HG03097 (cell line): ENCODE data around the gene DLK1.

Source experiments
- ATAC-seq: cut with Tn5 transposase; IDR thresholded peaks from one replicate; pipeline ENCODE4 v1.9.1; 2021; ENCODE audit not compliant: unreplicated experiment, low FRiP score

The DLK1 gene

DNA sequence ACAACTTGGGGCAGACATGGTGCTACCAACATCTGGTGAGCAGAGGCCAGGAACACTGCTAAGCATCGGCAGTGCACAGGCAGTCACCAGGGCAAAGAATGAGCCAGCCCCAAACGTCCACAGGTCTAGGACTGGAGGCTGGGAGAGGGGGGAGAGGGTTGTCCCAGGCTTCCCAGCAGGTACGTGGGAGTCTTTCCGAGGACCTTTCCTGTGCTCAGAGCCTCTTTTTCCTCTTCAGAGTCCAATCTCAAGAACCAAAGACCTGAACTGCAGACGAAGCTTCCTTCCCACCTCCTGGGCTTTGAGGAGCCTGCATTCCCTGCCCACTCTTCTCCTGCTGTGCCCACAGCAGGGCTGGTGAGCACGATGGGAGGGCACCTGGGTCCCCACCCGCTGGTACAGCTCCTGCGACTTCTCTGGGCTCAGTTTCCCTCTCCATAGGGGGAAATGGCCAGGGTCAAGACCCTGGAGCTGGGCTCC is 48.7 kb downstream of the DLK1 start:
- ATAC-seq: no peak

DNA sequence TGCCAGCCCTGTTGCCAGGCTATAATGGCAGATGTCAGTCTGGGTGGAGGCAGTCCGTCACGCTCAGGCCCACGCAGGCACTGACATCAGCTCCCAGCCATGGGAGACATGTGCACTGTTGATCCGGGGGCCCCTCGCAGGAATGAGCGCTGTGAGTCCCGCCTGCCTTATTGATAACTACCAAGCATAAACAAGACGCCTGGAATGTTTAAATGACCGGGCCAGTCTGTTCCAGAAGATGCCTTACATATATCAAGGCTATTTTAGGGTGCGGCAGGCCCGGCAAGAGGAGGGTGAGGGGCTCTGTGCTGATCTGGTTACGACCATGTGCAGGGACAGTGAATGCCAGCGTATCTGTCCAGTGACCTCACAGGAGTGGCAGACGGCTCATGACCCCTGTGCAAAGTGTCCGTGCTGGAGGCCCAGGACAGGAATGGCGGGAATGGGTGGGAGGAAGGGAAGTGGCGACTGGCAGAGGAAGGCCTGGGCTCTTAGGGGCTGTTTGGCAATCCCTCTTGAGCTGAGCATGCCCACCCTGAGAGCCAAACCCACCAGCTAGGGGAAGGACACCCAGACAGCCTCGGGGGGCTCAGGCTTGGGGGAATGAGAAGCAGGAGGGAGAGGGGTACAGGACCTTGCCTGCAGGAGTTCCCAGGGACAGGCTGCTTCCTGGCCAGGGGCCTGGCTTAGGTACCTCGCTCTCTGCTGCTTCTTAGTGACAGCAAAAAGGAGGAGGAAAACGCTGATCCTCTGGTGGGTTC is 49.3 kb downstream of the DLK1 start:
- ATAC-seq: no peak

- no peak for ATAC-seq
Measured at GRCh38 chr14:100776681-100777365, 50.1 kb downstream of the DLK1 start.

DNA sequence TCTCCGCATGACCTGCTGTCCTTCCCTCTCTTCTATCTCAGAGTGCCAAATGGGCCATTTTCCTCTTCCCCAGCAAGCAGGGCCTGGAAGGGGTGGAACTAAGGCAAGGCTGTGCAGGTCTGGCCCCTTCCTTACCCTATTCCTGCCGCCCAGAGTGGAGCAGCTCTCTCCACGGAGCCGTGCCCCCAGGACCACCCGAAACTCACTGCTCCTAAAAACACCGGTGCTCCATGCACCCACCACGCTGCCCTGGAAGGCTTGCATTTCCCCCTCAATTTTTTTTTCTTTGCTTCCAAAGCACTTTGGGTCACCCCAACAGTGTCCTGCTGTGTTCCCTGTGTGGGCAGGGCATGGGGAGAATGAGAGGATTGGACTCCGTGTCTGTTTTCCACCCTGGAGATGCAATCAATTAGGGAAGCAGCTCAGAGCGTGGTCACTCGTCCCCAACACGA is 50.7 kb downstream of the DLK1 start:
- no peak for ATAC-seq

GRCh38 chr14:100777818-100778525 is 51.3 kb downstream of the DLK1 start:
- ATAC-seq: no peak

- no peak for ATAC-seq
Measured at GRCh38 chr14:100778526-100778882, 51.8 kb downstream of the DLK1 start.

DNA sequence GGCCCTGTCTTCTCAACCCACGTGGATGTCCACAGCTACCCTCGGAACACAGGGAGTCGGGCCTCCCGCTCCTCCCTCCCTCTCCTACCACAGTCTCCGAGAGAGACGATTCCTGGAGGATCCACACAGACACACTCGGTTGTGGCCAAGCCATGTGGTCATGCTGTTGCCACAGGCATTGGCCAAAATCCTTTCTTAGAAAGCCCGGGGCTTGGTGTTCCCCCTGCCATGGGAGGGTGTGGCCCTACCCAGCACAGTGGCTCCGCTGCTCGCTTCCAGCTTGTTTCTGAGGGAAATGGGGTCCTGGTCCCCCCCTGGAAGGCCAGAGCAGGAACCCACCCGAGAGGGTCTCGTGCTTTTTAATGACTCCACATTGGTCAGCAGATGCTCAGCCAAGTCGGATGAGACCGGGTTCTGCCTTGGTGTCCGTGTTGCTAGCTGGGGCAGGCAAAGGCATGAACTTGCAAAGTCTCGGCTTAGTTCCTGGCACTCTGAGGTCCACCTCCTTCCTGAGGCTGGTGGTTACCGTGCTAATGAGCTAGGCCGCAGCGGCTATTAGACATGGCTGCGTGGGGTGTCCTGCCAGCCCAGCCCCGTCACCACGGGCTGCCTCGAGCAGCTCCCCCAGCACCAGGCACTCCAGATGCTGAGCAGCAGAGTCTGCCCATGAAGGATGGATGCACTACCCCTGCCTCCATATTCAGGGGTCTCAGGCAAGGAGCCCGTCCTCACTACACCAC is 52.4 kb downstream of the DLK1 start:
- no peak for ATAC-seq

DNA sequence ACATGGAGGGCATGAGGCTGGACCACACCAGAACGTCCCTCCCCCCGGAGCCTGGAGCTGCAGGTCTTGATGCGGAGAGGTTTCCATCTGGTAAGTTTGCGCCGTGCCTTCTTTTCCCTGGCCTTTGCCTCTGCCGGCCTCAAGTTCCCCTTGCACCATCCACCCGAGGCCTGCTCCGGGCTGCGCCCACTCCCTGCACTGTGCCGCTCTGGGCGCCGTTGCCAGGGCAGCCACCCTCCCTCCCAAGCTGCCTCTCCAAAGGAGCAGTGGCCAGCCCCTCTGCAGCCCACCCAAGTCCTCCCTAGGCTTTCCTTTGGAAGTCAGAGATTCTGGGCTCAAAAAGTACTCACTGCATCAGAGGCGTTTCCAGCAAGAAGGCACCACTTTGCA is 53.0 kb downstream of the DLK1 start:
- no peak for ATAC-seq

DNA sequence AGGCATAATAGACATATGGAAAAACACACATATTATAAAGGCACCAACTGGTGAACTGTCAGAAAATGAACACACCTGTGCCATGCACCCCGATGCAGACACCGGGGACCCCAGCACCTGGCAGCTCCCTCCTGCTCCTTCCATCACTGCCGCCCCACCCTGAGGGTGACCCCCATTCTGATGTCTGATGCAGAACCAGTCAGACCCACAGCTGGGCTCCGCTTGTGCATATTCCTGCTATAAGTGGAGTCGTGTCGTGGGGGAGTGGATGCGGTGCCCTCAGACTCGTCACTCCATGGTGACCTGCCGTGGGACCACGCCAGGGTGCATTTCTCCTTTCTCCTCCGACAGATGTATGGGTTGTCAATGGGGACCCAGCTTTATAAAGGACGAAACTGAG is 53.6 kb downstream of the DLK1 start:
- no peak for ATAC-seq

DNA sequence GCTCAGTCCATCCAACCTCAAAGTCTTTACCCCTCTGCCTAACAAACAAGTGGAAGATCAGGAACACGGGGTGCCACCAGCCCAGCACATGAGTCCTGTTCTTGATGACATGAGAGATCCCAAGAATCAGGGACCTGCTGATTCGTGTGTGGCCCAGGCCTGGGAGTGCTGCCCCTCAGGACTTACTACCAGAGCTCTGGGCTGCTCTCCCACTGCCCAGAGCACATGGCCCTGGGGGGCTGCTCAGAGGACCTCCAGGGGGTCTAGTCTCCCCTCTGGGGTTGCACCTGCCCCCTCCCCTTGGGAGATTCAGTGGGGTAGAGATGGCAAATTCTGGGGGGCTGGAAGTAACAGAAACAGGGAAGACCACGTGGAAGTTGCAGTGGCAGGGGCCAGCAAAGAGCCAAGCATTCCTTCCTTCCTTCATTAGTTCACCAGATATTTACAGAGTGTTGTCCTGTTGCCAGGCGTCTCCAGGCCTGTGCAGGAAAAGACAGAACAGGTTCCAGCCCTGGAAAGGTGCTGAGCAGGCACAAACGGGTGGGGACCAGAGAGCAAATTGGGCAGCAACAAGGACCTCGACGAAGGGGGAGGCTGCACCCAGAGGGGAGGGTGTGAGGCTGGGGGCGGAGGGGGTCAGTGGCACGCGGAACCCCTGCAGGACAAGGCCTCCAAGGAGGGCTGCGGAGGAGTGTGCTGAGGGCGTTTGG is 54.1 kb downstream of the DLK1 start:
- ATAC-seq: no peak

DNA sequence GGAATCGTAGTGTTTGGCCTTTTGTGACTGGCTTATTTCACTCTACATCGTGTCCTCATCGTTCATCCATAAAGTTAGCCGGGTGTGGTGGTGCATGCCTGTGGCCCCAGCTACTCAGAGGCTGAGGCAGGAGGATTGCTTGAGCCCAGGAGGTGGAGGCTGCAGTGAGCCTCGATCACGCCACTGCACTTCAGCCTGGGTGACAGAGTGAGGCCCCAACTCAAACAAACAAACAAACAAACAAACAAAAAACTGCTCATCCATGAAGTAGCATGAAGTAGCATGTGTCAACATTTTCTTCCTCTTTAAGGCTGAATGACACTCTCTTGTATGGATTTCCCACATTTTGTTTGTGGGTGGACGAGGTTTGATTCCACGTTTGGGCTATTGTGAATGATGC is 55.3 kb downstream of the DLK1 start:
- no peak for ATAC-seq

GRCh38 chr14:100782516-100783320 is 56.0 kb downstream of the DLK1 start:
- no peak for ATAC-seq

DNA sequence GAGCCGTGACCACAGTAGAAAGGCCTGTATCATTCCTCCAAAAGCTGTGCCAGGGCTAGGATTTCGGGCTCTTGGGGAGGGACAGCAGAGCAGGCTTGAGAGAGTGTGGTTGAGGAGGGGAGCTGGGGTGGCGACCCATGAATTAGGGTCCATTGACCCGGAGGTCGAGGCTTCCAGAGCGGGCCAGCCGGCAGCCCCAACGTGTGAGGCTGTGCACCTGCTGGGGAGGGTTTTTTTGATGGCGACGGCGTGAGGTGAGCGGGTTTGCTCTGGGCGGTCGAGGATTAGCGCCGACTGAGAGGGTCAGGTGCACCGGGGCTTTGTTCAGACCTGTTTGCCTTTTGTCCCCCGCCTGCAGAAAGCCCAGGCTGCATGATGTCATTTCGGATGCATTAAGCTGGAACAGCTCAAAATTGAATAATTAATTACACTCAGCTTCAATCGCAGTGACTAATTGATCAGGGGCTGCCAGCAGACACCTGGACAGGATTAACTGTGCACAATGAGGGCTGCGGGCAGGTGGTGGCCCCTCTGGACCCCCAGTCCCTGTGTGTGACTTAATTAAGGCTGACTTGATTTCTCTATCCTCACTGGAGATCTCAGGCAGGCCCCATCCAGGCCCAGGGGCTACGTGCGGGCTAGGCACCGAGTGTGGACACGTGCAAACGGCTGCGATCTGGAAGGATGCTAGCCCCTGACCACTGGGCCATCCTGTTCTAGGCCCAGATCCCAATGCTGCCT is 57.1 kb downstream of the DLK1 start:
- no peak for ATAC-seq

- no peak for ATAC-seq
Measured at GRCh38 chr14:100784523-100785337, 58.0 kb downstream of the DLK1 start.

DNA sequence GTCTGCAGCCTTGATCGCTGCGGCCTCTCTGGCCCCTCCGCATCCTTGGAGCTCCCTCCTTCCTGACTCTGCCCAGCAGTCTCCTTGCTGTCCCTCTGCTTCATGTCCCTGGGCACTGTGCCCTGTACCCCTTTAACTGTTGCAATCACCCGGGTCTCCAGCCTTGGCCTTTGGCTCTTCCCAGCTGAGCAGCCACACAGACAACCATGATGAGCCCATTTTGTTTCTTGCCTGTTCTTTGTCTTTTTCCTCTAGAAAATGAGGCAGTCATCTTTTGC is 58.6 kb downstream of the DLK1 start:
- ATAC-seq: no peak

- ATAC-seq: no peak
Measured at GRCh38 chr14:100785626-100786025, 58.9 kb downstream of the DLK1 start.

GRCh38 chr14:100786131-100786530 is 59.4 kb downstream of the DLK1 start:
- ATAC-seq: no peak

DNA sequence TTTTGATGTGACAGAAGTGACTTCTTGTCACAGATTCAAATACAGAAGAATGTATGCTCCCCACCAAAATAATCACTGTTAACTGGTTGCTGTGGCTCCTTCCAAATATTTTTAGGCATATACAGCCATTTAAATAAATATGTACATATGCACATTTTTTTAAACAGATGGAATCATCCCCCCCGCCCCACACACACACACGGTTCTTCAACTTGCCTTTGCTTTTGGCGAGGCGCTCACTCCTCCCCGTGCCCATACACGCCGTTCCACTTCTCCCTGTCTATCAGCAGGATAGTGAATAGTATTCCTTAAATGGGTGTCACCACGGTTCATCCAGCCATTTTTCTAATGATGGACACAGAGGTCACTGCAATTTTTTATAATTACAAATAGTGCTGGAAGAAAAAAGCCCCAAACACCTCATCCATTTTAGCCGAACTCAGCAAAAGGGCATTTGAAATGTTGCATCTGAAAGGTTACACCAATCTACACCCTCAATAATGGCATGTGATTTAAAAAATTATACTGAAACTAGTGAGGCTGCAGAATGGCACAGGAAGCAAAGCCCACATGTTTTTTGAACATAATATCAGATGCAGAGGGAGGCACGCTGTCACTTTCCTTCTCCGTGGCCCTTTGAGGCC is 60.0 kb downstream of the DLK1 start:
- ATAC-seq: no peak
